Kidney epithelial cell (primary cell): ENCODE results near the gene TRAF1. TPM values are rescaled to one million over a fixed set of nuclear protein-coding genes. Genes with fewer than 3 reads are reported as not detected.

Experiments used
- DNase-seq: peaks from one replicate; pipeline ENCODE4 v3.0.0-alpha.2; 2010; ENCODE audit warnings: low read depth
- H3K27me3 ChIP-seq: 2 replicates; pipeline ENCODE4 v1.6.0; 2011; ENCODE audit warnings: low read length; ENCODE audit not compliant: control insufficient read depth, insufficient read depth
- H3K36me3 ChIP-seq: 2 replicates; pipeline ENCODE4 v1.5.1; 2011; ENCODE audit warnings: low read length; ENCODE audit not compliant: control insufficient read depth, insufficient read depth
- H3K4me3 ChIP-seq: 2 replicates; pipeline ENCODE4 v1.5.1; 2011; ENCODE audit warnings: low read depth, mild to moderate bottlenecking, control low read depth, low read length
- total RNA-seq: library from RNA; depleted of rRNA; stranded (reverse); fragments of >200 nt; gene quantifications from 2 replicates; pipeline ENCODE4 v1.2.3, GENCODE V29; 2015
- TF ChIP-seq, protein P1 (sequence below): IDR thresholded peaks from 2 replicates; pipeline ENCODE4 v1.5.1; 2011; ENCODE audit warnings: mild to moderate bottlenecking, moderate library complexity, low read length, control low read depth, inconsistent platforms; ENCODE audit not compliant: insufficient read depth, poor library complexity, severe bottlenecking

TRAF1 gene
- total RNA-seq, 1 donor from 2014 or later, result 7.5 TPM

DNA sequence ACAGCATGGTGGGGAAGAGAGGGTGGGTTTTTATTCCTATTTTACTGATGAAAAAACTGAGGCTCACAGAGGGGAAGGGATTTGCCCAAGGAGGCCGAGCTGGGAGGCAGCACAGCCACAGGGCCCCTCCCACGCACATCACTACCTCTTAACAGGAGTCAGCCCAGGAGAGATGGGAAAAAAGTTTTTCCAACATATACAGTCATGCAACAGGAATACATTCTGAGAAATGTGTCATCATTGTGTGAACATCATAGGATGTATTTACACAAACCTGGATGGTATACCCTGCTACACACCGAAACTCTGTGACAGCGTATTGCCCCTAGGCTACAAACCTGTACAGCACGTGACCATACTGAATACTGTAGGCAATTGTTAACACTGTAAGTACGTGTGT, 11.6 kb downstream of the TRAF1 start:
- DNase-seq, result no peak
- TF ChIP-seq, protein P1, sequence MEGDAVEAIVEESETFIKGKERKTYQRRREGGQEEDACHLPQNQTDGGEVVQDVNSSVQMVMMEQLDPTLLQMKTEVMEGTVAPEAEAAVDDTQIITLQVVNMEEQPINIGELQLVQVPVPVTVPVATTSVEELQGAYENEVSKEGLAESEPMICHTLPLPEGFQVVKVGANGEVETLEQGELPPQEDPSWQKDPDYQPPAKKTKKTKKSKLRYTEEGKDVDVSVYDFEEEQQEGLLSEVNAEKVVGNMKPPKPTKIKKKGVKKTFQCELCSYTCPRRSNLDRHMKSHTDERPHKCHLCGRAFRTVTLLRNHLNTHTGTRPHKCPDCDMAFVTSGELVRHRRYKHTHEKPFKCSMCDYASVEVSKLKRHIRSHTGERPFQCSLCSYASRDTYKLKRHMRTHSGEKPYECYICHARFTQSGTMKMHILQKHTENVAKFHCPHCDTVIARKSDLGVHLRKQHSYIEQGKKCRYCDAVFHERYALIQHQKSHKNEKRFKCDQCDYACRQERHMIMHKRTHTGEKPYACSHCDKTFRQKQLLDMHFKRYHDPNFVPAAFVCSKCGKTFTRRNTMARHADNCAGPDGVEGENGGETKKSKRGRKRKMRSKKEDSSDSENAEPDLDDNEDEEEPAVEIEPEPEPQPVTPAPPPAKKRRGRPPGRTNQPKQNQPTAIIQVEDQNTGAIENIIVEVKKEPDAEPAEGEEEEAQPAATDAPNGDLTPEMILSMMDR, result no peak
- Histone ChIP-seq H3K36me3 (no peaks in the 10 kb centered on the region), H3K27me3 (no peaks in the 10 kb centered on the region), H3K4me3 (no peak overlapping the region)

DNA sequence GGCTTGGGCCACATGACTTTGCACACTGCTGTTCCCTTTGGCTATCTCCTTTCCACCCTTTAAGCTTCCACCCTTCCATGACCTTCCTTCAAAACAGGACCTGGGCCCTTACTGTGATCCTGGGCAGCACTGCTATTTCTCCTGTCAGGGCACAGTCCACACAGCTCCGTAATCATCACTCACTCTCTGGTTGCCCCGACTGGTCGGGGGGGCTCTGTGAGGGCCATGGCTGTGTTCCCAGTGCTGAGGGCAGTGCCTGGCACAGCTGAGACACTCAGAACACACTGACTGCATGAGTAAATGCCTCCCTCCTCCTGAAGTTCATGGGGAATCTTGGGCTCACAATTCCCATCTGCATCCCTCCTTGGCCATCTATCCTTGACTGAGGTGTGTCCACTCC, 12.2 kb downstream of the TRAF1 start:
- no peaks in the 10 kb centered on the region for H3K36me3 ChIP-seq
- H3K4me3 ChIP-seq, result no peak overlapping the region

DNA sequence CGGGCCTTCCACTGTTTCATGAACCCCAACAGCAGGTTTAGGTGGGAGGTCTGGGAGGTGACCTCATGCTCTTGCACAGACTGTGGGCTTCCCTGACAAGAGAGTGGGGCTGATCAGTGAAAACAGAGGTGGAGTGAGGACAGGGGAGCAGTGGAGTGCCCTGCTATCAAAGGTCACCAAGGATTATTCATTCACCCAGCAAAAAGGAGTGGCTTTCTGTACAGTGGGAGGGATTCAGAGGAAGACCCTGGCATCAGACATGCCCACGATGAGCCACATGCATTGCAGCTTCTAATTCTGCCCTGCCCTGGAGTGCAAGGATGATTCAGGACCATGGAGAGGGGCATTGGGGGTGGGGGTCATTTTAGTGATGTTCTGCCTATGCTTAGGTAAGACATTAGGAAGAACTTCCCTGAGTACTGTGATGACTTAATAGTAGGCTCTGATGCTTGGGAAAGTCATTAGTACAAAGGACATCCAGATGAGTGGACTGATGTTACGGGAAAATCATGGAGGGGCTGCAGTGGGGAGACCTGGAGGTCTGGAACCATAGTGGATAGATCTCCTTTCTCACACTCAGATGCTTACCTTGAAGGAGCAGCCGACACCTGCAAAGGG, 12.8 kb downstream of the TRAF1 start:
- Histone ChIP-seq H3K36me3 (no peaks in the 10 kb centered on the region), H3K27me3 (no peaks in the 10 kb centered on the region), H3K4me3 (no peak overlapping the region)
- DNase-seq, result no peak
- TF ChIP-seq, protein P1, result no peak

More for the DNA sequence above, 12.2 kb downstream of the TRAF1 start:
- no peak for DNase-seq
- H3K27me3 ChIP-seq, result no peaks in the 10 kb centered on the region
- TF ChIP-seq, protein P1, result no peak

DNA sequence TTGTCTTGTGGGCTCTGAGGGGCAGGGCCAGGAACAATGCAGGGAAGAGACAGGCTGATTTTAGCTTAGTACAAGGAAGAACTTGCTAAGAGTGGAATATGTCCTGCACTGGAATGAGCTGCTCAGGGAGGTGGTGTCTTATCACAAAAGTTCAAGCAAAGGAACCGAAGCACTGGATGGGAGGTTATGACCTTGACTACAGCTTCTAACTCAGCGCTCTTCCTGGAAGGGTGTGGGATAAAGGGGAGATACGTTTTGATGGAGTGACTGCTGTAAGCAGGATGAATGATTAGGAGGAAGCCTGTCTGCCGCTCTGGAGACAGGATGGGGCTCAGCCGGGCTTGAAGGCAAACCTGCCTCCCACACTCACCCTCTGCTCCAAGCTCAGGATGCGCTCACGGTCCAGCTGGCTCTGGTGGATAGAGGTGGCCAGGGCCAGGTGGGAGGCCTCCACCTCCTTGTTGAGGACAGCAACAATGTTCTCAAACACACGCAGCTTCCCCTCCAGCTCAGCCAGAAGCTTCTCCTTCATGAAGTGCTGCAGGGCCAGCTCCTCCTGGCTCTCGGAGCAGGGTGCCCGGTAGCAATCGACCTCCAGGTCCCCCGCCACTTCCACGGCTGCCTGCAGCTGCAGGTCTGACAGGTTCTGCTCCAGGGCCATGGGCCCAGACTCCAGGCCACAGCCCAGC, 13.5 kb downstream of the TRAF1 start:
- TF ChIP-seq, protein P1, result no peak
- no peaks in the 10 kb centered on the region for H3K36me3 ChIP-seq
- no peaks in the 10 kb centered on the region for H3K27me3 ChIP-seq
- H3K4me3 ChIP-seq, result no peak overlapping the region
- no peak for DNase-seq

DNA sequence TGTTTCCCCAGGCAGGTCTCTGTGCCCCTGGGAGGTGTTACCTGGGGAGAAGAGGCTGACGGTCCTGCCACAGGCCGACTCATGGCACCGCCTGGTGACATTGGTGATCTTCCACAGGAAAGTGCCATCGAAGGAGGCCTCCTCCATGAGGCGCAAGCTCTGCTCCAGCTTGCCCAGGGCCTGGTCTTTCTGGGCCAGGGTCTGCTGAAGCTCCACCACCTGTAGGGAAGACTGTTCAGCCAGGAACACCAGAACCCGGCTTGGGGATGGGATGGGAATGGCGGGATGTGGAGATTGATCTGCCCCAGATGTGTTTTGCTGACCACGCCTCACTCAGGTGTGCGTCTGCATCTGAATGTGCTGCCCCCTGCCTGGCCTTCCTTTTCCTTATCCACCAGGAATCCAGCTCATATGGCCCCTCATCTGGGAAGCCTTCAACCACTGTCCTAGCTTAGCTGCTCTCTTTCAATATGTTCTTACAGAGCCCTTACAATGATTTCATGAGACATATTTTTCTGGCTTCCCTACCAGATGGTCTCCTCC, 15.2 kb downstream of the TRAF1 start:
- H3K27me3 ChIP-seq, result no peaks in the 10 kb centered on the region
- no peak overlapping the region for H3K4me3 ChIP-seq
- no peaks in the 10 kb centered on the region for H3K36me3 ChIP-seq
- TF ChIP-seq, protein P1, result no peak
- no peak for DNase-seq
